Activated naive CD4-positive, alpha-beta T cell treated with anti-CD3 and anti-CD28 coated beads for 36 hours (primary cell): ENCODE results near the gene AIRE. TPM values are rescaled to one million over a fixed set of nuclear protein-coding genes. Genes with fewer than 3 reads are reported as not detected.
"Not testable (repeated sequence)": the region's sequence is repeated elsewhere in the genome, so short reads cannot be mapped to it uniquely, and the experiment has no call there.

Source experiments
- CTCF ChIA-PET: fragments of 350-600 bp; sonication (Branson Sonifier 250); formaldehyde crosslinking; loops from one replicate; lab custom pipeline; 2021; ENCODE audit warnings: antibody characterized with exemption; lab: Charles Lee
- DNase-seq: peaks from one replicate; pipeline ENCODE4 v3.0.0-alpha.2; 2020
- H3K27ac Mint-ChIP-seq: one replicate; pipeline ENCODE4 v1.8.0; 2021; ENCODE audit warnings: mild to moderate bottlenecking, mixed read lengths
- H3K27me3 Mint-ChIP-seq: one replicate; pipeline ENCODE4 v1.8.0; 2021; ENCODE audit warnings: low read depth, mixed read lengths
- H3K36me3 Mint-ChIP-seq: one replicate; pipeline ENCODE4 v1.8.0; 2021; ENCODE audit warnings: low read depth, mixed read lengths
- H3K4me1 Mint-ChIP-seq: one replicate; pipeline ENCODE4 v1.8.0; 2021; ENCODE audit warnings: low read depth, mixed read lengths
- H3K4me3 Mint-ChIP-seq: one replicate; pipeline ENCODE4 v1.8.0; 2021; ENCODE audit warnings: mild to moderate bottlenecking, moderate library complexity, mixed read lengths
- H3K9me3 Mint-ChIP-seq: one replicate; pipeline ENCODE4 v1.8.0; 2021; ENCODE audit warnings: mixed read lengths
- intact Hi-C: fragments of 100-400 bp; cut with micrococcal nuclease; formaldehyde crosslinking; loops from one replicate; pipeline ENCODE4 v1.15.1; 2023
- total RNA-seq, 2 experiments: library from RNA; stranded (reverse); gene quantifications; one replicate each; pipeline ENCODE4 v1.2.3, GENCODE V29; 2021

Gene AIRE
- total RNA-seq, 2 experiments from 2014 or later, result not detected

GRCh38 chr21:44273046-44273445 lies 12.6 kb upstream of the AIRE start:
- intact Hi-C loops, result no loop called here
- Mint-ChIP-seq H3K36me3 (no peaks in the 10 kb centered on the region), H3K27me3 (no peaks in the 10 kb centered on the region), H3K27ac (no peak overlapping the region), H3K9me3 (no peaks in the 10 kb centered on the region), H3K4me3 (no peak overlapping the region), H3K4me1 (peaks cover 4% of the 10 kb centered on the region)
- DNase-seq, result no peak
- CTCF ChIA-PET, result no interaction called here

DNA sequence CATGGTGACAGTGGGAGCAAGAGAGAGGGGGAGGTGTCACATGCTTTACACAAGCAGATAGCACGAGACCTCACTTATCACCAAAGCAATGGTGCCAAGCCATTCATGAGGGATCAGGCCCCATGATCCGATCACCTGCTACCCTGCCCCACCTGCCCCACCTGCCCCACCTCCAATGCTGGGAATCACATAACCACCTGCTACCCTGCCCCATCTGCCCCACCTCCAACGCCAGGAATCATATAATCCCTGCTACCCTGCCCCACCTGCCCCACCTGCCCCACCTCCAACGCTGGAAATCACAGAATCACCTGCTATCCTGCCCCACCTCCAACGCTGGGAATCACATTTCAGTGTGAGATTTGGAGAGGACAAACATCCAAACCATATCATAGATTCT lies 10.6 kb upstream of the AIRE start:
- Mint-ChIP-seq H3K27ac (no peak overlapping the region), H3K9me3 (no peaks in the 10 kb centered on the region), H3K4me3 (no peak overlapping the region), H3K4me1 (peaks cover 4% of the 10 kb centered on the region), H3K36me3 (no peaks in the 10 kb centered on the region), H3K27me3 (no peaks in the 10 kb centered on the region)
- intact Hi-C loops, result no loop called here
- CTCF ChIA-PET, result no interaction called here
- no peak for DNase-seq

DNA sequence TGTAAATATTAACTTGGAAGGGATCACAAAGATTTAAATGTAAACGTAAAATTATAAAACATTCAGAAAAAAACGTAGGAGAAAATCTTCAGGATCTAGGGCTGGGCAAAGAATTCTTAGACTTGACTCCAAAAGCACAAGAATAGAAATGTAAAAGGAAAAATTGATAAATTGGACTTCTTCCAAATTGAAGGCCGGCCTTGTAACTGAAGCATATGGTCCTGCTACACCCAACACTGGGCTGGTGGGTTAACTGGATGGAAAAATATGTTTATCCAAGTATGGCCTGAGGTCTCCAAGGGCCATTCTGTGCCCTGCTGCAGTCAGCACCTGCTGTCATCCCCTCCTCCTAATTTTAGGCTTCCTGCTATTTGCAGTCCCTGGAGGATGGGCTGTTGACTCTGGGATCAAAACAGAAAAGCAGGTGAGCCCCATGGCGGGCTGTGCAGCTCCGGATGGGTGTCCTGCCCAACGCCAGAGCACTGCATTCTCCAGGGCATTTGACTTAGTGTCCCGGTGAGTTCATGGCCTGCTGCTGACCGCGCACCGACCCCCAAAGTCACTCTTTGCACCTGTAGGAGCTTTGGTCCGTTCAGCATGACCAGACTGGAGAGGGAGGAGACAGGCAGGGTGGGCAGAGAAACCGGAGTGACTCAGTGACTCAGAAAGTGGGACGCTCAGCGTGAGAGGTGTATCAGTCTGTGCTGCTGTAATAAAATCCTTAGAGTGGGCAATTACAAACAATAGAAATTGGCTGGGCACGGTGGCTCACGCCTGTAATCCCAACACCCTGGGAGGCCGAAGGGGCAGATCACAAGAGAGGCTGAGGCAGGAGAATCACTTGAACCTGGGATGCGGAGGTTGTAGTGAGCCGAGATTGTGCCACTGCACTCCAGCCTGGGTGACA lies 6.1 kb upstream of the AIRE start:
- CTCF ChIA-PET, result no interaction called here
- no peaks in the 10 kb centered on the region for H3K36me3 Mint-ChIP-seq

DNA sequence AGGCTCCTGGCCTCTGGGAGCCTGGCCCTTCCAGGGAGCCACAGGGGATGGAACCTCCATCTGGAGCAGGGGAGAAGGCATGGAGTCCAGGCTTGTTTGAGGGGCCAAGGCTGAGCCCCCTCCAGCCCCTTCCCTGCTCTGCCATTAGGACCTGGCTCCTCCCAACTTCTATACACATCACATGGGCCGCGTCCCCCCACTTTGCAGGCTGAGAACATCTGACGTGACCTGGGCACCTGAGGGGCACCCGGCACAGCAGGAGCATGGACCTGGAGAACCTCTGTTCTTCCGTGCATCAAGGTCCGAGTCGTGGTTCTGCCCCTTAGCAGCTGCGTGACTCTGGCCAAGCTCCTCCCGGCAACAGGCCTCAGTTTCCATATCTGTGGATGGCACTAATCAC lies 3.9 kb upstream of the AIRE start:
- Mint-ChIP-seq H3K27me3 (no peaks in the 10 kb centered on the region), H3K4me1 (peaks cover 4% of the 10 kb centered on the region), H3K27ac (no peak overlapping the region), H3K36me3 (no peaks in the 10 kb centered on the region), H3K9me3 (no peaks in the 10 kb centered on the region), H3K4me3 (no peak overlapping the region)
- no peak for DNase-seq
- CTCF ChIA-PET, result no interaction called here
- intact Hi-C loops, result no loop called here

More for the DNA sequence above, 6.1 kb upstream of the AIRE start:
- H3K27me3 Mint-ChIP-seq, result no peaks in the 10 kb centered on the region
- H3K4me1 Mint-ChIP-seq, result peaks cover 4% of the 10 kb centered on the region
- no peak for DNase-seq
- no peak overlapping the region for H3K27ac Mint-ChIP-seq
- intact Hi-C loops, result no loop called here
- H3K4me3 Mint-ChIP-seq, result no peak overlapping the region
- H3K9me3 Mint-ChIP-seq, result no peaks in the 10 kb centered on the region

DNA sequence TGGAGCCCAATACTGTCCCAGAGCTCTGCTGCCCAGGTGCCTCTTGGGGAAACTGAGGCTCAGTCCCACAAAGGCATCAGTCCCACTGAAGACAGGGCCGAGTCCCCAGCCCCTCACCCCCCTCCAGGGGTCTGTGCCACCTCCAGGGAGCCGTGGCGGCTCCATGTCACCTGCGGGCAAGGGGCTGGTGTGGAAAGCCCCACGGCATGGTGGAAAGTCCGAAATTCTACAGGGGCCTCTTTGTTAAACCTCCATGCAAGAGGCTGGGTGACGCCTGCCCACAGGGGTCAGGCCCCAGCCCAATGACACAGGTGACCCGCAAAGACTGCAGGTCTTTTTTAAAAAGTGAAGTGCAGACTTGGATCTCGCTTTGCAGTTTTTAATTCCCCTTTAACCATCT lies 3.3 kb upstream of the AIRE start:
- Mint-ChIP-seq H3K36me3 (no peaks in the 10 kb centered on the region), H3K4me1 (no peaks in the 10 kb centered on the region), H3K27ac (no peak overlapping the region), H3K27me3 (no peaks in the 10 kb centered on the region), H3K4me3 (no peak overlapping the region), H3K9me3 (no peaks in the 10 kb centered on the region)
- intact Hi-C loops, result no loop called here
- CTCF ChIA-PET, result no interaction called here
- DNase-seq, result no peak

- H3K36me3 Mint-ChIP-seq, H3K4me3 Mint-ChIP-seq, H3K27ac Mint-ChIP-seq, H3K9me3 Mint-ChIP-seq, DNase-seq, CTCF ChIA-PET, H3K4me1 Mint-ChIP-seq, intact Hi-C loops, H3K27me3 Mint-ChIP-seq: not testable (repeated sequence)
Observed at GRCh38 chr21:44283211-44283785, 2.4 kb upstream of the AIRE start.

- CTCF ChIA-PET, result no interaction called here
- peaks cover 2% of the 10 kb centered on the region for H3K4me1 Mint-ChIP-seq
- no peak overlapping the region for H3K4me3 Mint-ChIP-seq
- intact Hi-C loops, result no loop called here
- peaks cover 3% of the 10 kb centered on the region for H3K27me3 Mint-ChIP-seq
- no peak for DNase-seq
- no peaks in the 10 kb centered on the region for H3K36me3 Mint-ChIP-seq
- H3K27ac Mint-ChIP-seq, result no peak overlapping the region
- no peaks in the 10 kb centered on the region for H3K9me3 Mint-ChIP-seq
Observed at GRCh38 chr21:44283948-44284347, 1.7 kb upstream of the AIRE start.

GRCh38 chr21:44286086-44286715 lies 525 bp downstream of the AIRE start:
- no peak for DNase-seq
- Mint-ChIP-seq H3K9me3 (no peaks in the 10 kb centered on the region), H3K36me3 (no peaks in the 10 kb centered on the region), H3K27ac (no peak overlapping the region), H3K27me3 (peaks cover 3% of the 10 kb centered on the region), H3K4me3 (no peak overlapping the region), H3K4me1 (peaks cover 2% of the 10 kb centered on the region)
- intact Hi-C loops, result no loop called here
- CTCF ChIA-PET, result no interaction called here

- intact Hi-C loops, result no loop called here
- no peaks in the 10 kb centered on the region for H3K9me3 Mint-ChIP-seq
- H3K36me3 Mint-ChIP-seq, result no peaks in the 10 kb centered on the region
- no peak overlapping the region for H3K27ac Mint-ChIP-seq
- H3K4me3 Mint-ChIP-seq, result no peak overlapping the region
- peaks cover 2% of the 10 kb centered on the region for H3K4me1 Mint-ChIP-seq
- CTCF ChIA-PET, result interaction anchor here (1.5 kb wide), 1 partner anchor 11 kb away, joined by 6 read pairs; no protein-coding TSS in a partner anchor
- no peak for DNase-seq
- peaks cover 3% of the 10 kb centered on the region for H3K27me3 Mint-ChIP-seq
Observed at GRCh38 chr21:44286716-44287632, 1.3 kb downstream of the AIRE start.

- no peak overlapping the region for H3K4me3 Mint-ChIP-seq
- H3K36me3 Mint-ChIP-seq, result no peaks in the 10 kb centered on the region
- intact Hi-C loops, result no loop called here
- CTCF ChIA-PET, result interaction anchor here (1.5 kb wide), 1 partner anchor 10 kb away, joined by 6 read pairs; no protein-coding TSS in a partner anchor
- H3K27me3 Mint-ChIP-seq, result peaks cover 3% of the 10 kb centered on the region
- DNase-seq, result no peak
- no peak overlapping the region for H3K27ac Mint-ChIP-seq
- H3K9me3 Mint-ChIP-seq, result no peaks in the 10 kb centered on the region
- peaks cover 3% of the 10 kb centered on the region for H3K4me1 Mint-ChIP-seq
Observed at GRCh38 chr21:44288251-44289110, 2.8 kb downstream of the AIRE start.

GRCh38 chr21:44289381-44290010 lies 3.8 kb downstream of the AIRE start:
- Mint-ChIP-seq H3K9me3 (no peaks in the 10 kb centered on the region), H3K27ac (no peak overlapping the region), H3K4me3 (no peak overlapping the region), H3K27me3 (peaks cover 3% of the 10 kb centered on the region), H3K36me3 (no peaks in the 10 kb centered on the region), H3K4me1 (peaks cover 3% of the 10 kb centered on the region)
- no peak for DNase-seq
- intact Hi-C loops, result no loop called here
- CTCF ChIA-PET, result no interaction called here
